Measurements from ENCODE around the gene KCTD16. TPM values are rescaled to one million over a fixed set of nuclear protein-coding genes. Genes with fewer than 3 reads are reported as not detected.

KCTD16 gene
- total RNA-seq, 1 experiment from 2014 or later: 0.12 TPM

DNA sequence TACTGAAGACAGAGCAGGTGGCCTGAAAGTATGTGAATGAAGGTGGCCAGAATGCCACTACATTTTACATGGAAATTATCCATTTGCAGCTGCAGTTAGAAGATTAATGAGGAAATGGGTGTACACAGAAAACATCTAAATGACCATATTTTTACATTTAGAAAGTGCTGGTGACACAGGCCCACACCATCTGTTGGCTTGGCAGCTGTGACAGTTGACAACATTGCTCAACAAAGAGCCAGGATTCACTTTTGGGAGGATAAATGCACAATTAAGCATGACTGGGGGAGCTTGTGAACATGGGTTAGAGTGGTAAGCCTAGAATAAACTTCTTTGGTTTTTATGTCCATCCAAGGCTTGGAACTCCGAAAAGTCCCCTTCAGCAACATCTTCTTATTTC is 360.5 kb downstream of the KCTD16 start:
- no peak for DNase-seq (ENCODE audit: low read depth)

Other genes with a start within 250 kb of the KCTD16 start
- gene YIPF5, start 214 bp upstream of the KCTD16 start, total RNA-seq (2014; rRNA removed; shearing (Covaris generic)): 53.9 and 61.4 TPM in 2 replicates

Measured in RPMI7951 (cell line).